GM23338 (cell line): Measurements from ENCODE around the gene AKAP9. TPM values are rescaled to one million over a fixed set of nuclear protein-coding genes. Genes with fewer than 3 reads are reported as not detected.
A peak's percentile ranks its signal among the peaks of the same experiment; 100 is the strongest.

Experiments
- ATAC-seq: fragments of 200-7000 bp; cut with Tn5 transposase; 3 replicates; pipeline ENCODE4 v1.9.1; 2020
- DNase-seq: peaks from one replicate; pipeline ENCODE4 v3.0.0-alpha.2; 2015; ENCODE audit warnings: low spot score
- H2AFZ ChIP-seq: fragments of 200-600 bp; sonication (generic); 2 replicates; pipeline ENCODE4 v1.8.0; 2016; ENCODE audit warnings: antibody characterized with exemption, mild to moderate bottlenecking, moderate library complexity
- H3F3A ChIP-seq: fragments of 200-600 bp; sonication (generic); replicated peaks from 2 replicates; pipeline ENCODE4 v1.8.0; 2017; ENCODE audit warnings: antibody characterized with exemption, mixed run types, low read depth
- H3K27ac ChIP-seq: fragments of 200-600 bp; sonication (generic); 2 replicates; pipeline ENCODE4 v1.6.1; 2016; ENCODE audit warnings: low read depth
- H3K27me3 ChIP-seq: fragments of 200-600 bp; sonication (generic); 2 replicates; pipeline ENCODE4 v1.8.0; 2016; ENCODE audit warnings: mild to moderate bottlenecking, mixed run types, moderate library complexity; ENCODE audit not compliant: insufficient read depth
- H3K36me3 ChIP-seq: fragments of 200-600 bp; sonication (generic); 2 replicates; pipeline ENCODE4 v1.8.0; 2016; ENCODE audit warnings: mild to moderate bottlenecking; ENCODE audit not compliant: insufficient read depth
- H3K4me1 ChIP-seq: fragments of 200-600 bp; sonication (generic); 2 replicates; pipeline ENCODE4 v1.8.0; 2016; ENCODE audit warnings: mild to moderate bottlenecking, moderate library complexity; ENCODE audit not compliant: insufficient read depth
- H3K4me2 ChIP-seq: fragments of 200-600 bp; sonication (generic); 2 replicates; pipeline ENCODE4 v1.7.1; 2017; ENCODE audit warnings: mixed run types
- H3K4me3 ChIP-seq: fragments of 200-600 bp; sonication (generic); 2 replicates; pipeline ENCODE4 v1.6.1; 2016; ENCODE audit warnings: mixed run types
- H3K79me2 ChIP-seq: fragments of 200-600 bp; sonication (generic); replicated peaks from 2 replicates; pipeline ENCODE4 v1.8.0; 2017; ENCODE audit warnings: mild to moderate bottlenecking; ENCODE audit not compliant: insufficient read depth
- H3K9me2 ChIP-seq: fragments of 200-600 bp; sonication (generic); 2 replicates; pipeline ENCODE4 v1.8.0; 2017; ENCODE audit not compliant: insufficient read depth
- H4K20me1 ChIP-seq: fragments of 200-600 bp; sonication (generic); replicated peaks from 2 replicates; pipeline ENCODE4 v1.8.0; 2017; ENCODE audit warnings: mild to moderate bottlenecking; ENCODE audit not compliant: insufficient read depth
- H3K27ac Mint-ChIP-seq: 2 replicates; pipeline ENCODE4 v1.8.0; 2020; ENCODE audit warnings: inconsistent platforms, mild to moderate bottlenecking, moderate library complexity, mixed read lengths
- H3K27me3 Mint-ChIP-seq: 3 replicates; pipeline ENCODE4 v1.8.0; 2022; ENCODE audit warnings: low read depth, mild to moderate bottlenecking, moderate library complexity, mixed read lengths, inconsistent platforms; ENCODE audit not compliant: insufficient read depth, poor library complexity
- H3K36me3 Mint-ChIP-seq: 3 replicates; pipeline ENCODE4 v1.8.0; 2021; ENCODE audit warnings: low read depth, mild to moderate bottlenecking, inconsistent platforms, moderate library complexity, mixed read lengths
- H3K4me1 Mint-ChIP-seq: 3 replicates; pipeline ENCODE4 v1.8.0; 2020; ENCODE audit warnings: mild to moderate bottlenecking, inconsistent platforms, mixed read lengths
- H3K4me3 Mint-ChIP-seq: 3 replicates; pipeline ENCODE4 v1.8.0; 2021; ENCODE audit warnings: moderate library complexity, mild to moderate bottlenecking, inconsistent platforms, mixed read lengths
- H3K9me3 Mint-ChIP-seq: 3 replicates; pipeline ENCODE4 v1.8.0; 2020; ENCODE audit warnings: moderate library complexity, mild to moderate bottlenecking, inconsistent platforms, mixed read lengths
- CTCF ChIP-seq, 2 experiments: fragments of 200-600 bp in 1 of 2; sonication (generic) in 1 of 2; conservative IDR thresholded peaks; 2 replicates each; pipeline versions ENCODE4 v1.5.1 to v1.6.1; 2016 to 2017; ENCODE audit warnings: antibody characterized with exemption in 2 of 2, low read depth in 2 of 2, mild to moderate bottlenecking in 2 of 2, moderate library complexity in 1 of 2
- ETS1 ChIP-seq: IDR thresholded peaks from 2 replicates; pipeline ENCODE4 v1.6.1; 2016; ENCODE audit warnings: antibody characterized with exemption
- EZH2 ChIP-seq: fragments of 200-600 bp; sonication (generic); IDR thresholded peaks from one replicate; pipeline ENCODE4 v1.8.0; 2017; ENCODE audit warnings: antibody characterized with exemption, mild to moderate bottlenecking, low read depth; ENCODE audit not compliant: unreplicated experiment
- EZH2phosphoT487 ChIP-seq: fragments of 200-600 bp; sonication (generic); IDR thresholded peaks from one replicate; pipeline ENCODE4 v1.8.1; 2018; ENCODE audit warnings: antibody characterized with exemption; ENCODE audit not compliant: unreplicated experiment
- JUNB ChIP-seq: IDR thresholded peaks from one replicate; pipeline ENCODE4 v1.6.1; 2016; ENCODE audit warnings: antibody characterized with exemption; ENCODE audit not compliant: unreplicated experiment
- NANOG ChIP-seq: IDR thresholded peaks from 2 replicates; pipeline ENCODE4 v1.6.1; 2016; ENCODE audit warnings: antibody characterized with exemption, borderline replicate concordance
- POLR2AphosphoS5 ChIP-seq: IDR thresholded peaks from 2 replicates; pipeline ENCODE4 v1.6.1; 2016; ENCODE audit warnings: antibody characterized with exemption, low read depth
- STAT1 ChIP-seq: IDR thresholded peaks from one replicate; pipeline ENCODE4 v1.6.1; 2016; ENCODE audit warnings: antibody characterized with exemption; ENCODE audit not compliant: unreplicated experiment
- ZNF114 ChIP-seq: fragments of 250-450 bp; sonication (Bioruptor Pico); IDR thresholded peaks from 2 replicates; pipeline ENCODE4 v1.5.0; 2020; ENCODE audit warnings: mild to moderate bottlenecking, moderate library complexity
- ZNF331 ChIP-seq: fragments of 250-450 bp; sonication (Bioruptor Pico); IDR thresholded peaks from 2 replicates; pipeline ENCODE4 v1.5.0; 2020; ENCODE audit warnings: low read depth, mild to moderate bottlenecking, moderate library complexity
- polyA plus RNA-seq: library from polyadenylated mRNA; unstranded; fragments of >200 nt; fragmentation: Nextera tagmentation; extraction: Ambion mirVana; gene quantifications from 2 replicates; pipeline ENCODE4 v1.2.1, GENCODE V29; 2016
- total RNA-seq: library from RNA; depleted of rRNA; stranded (reverse); fragments of >200 nt; shearing (Covaris generic); gene quantifications from 2 replicates; pipeline ENCODE4 v1.2.3, GENCODE V29; 2014
- TF ChIP-seq, protein P1 (sequence below): IDR thresholded peaks from one replicate; pipeline ENCODE4 v1.6.1; 2018; ENCODE audit warnings: antibody characterized with exemption; ENCODE audit not compliant: unreplicated experiment

Gene AKAP9
- total and polyA plus RNA-seq, 2 experiments from 2014 or later: 33.5 to 67.4 TPM

GRCh38 chr7:92028686-92029085 is 88.0 kb downstream of the AKAP9 start:
- H3K4me3 Mint-ChIP-seq: no peak overlapping the region
- Histone ChIP-seq H3K4me1 (no peaks in the 10 kb centered on the region), H4K20me1 (no peaks in the 10 kb centered on the region), H3K4me3 (no peak overlapping the region), H2AFZ (no peak overlapping the region), H3K79me2 (no peaks in the 10 kb centered on the region), H3K27me3 (no peaks in the 10 kb centered on the region), H3K27ac (no peak overlapping the region), H3K4me2 (no peak overlapping the region), H3K36me3 (peaks cover 5% of the 10 kb centered on the region; the same call in 1 of the 2 replicates), H3F3A (no peaks in the 10 kb centered on the region), H3K9me2 (no peaks in the 10 kb centered on the region)
- peaks cover 46% of the 10 kb centered on the region for H3K36me3 Mint-ChIP-seq
- DNase-seq (no peak), ATAC-seq (no peak)
- no peaks in the 10 kb centered on the region for H3K27me3 Mint-ChIP-seq
- H3K9me3 Mint-ChIP-seq: peaks cover 19% of the 10 kb centered on the region
- H3K4me1 Mint-ChIP-seq: no peaks in the 10 kb centered on the region
- TF ChIP-seq POLR2AphosphoS5: no peak
- no peak overlapping the region for H3K27ac Mint-ChIP-seq

- Mint-ChIP-seq H3K27ac (no peak overlapping the region), H3K9me3 (no peaks in the 10 kb centered on the region)
Measured at GRCh38 chr7:92034116-92034515, 93.5 kb downstream of the AKAP9 start.

GRCh38 chr7:92035576-92035975 is 94.9 kb downstream of the AKAP9 start:
- peak; percentile 28 for DNase-seq
- H2AFZ ChIP-seq: no peak overlapping the region
- no peak overlapping the region for H3K4me2 ChIP-seq
- no peak overlapping the region for H3K27ac ChIP-seq
- H3K27me3 ChIP-seq: no peaks in the 10 kb centered on the region
- peaks cover 9% of the 10 kb centered on the region; the same call in 1 of the 3 replicates for H3K36me3 Mint-ChIP-seq
- no peaks in the 10 kb centered on the region for H3K27me3 Mint-ChIP-seq
- H3F3A ChIP-seq: no peaks in the 10 kb centered on the region
- H3K27ac Mint-ChIP-seq: no peak overlapping the region; the same call in 1 of the 2 replicates
- no peaks in the 10 kb centered on the region for H3K9me2 ChIP-seq
- no peaks in the 10 kb centered on the region for H3K79me2 ChIP-seq
- H3K4me1 Mint-ChIP-seq: peaks cover 7% of the 10 kb centered on the region; the same call in 1 of the 3 replicates
- ATAC-seq: peak; percentile 51
- H3K4me1 ChIP-seq: no peaks in the 10 kb centered on the region
- H3K4me3 ChIP-seq: no peak overlapping the region
- H3K9me3 Mint-ChIP-seq: no peaks in the 10 kb centered on the region
- H4K20me1 ChIP-seq: no peaks in the 10 kb centered on the region; the same call in 1 of the 2 replicates
- H3K36me3 ChIP-seq: peaks cover 3% of the 10 kb centered on the region; the same call in 1 of the 2 replicates
- no peak overlapping the region for H3K4me3 Mint-ChIP-seq
- TF ChIP-seq EZH2 (no peak), POLR2AphosphoS5 (no peak), ETS1 (no peak), ZNF331 (CRISPR knock-in tag) (no peak), EZH2phosphoT487 (no peak), STAT1 (no peak), NANOG (no peak)
- TF ChIP-seq, protein P1, sequence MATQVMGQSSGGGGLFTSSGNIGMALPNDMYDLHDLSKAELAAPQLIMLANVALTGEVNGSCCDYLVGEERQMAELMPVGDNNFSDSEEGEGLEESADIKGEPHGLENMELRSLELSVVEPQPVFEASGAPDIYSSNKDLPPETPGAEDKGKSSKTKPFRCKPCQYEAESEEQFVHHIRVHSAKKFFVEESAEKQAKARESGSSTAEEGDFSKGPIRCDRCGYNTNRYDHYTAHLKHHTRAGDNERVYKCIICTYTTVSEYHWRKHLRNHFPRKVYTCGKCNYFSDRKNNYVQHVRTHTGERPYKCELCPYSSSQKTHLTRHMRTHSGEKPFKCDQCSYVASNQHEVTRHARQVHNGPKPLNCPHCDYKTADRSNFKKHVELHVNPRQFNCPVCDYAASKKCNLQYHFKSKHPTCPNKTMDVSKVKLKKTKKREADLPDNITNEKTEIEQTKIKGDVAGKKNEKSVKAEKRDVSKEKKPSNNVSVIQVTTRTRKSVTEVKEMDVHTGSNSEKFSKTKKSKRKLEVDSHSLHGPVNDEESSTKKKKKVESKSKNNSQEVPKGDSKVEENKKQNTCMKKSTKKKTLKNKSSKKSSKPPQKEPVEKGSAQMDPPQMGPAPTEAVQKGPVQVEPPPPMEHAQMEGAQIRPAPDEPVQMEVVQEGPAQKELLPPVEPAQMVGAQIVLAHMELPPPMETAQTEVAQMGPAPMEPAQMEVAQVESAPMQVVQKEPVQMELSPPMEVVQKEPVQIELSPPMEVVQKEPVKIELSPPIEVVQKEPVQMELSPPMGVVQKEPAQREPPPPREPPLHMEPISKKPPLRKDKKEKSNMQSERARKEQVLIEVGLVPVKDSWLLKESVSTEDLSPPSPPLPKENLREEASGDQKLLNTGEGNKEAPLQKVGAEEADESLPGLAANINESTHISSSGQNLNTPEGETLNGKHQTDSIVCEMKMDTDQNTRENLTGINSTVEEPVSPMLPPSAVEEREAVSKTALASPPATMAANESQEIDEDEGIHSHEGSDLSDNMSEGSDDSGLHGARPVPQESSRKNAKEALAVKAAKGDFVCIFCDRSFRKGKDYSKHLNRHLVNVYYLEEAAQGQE: no peak

More at GRCh38 chr7:92034116-92034515, 93.5 kb downstream of the AKAP9 start:
- Histone ChIP-seq H3K79me2 (no peaks in the 10 kb centered on the region), H3F3A (no peaks in the 10 kb centered on the region), H3K27me3 (no peaks in the 10 kb centered on the region), H3K27ac (no peak overlapping the region), H3K4me2 (no peak overlapping the region), H4K20me1 (no peaks in the 10 kb centered on the region), H3K4me1 (no peaks in the 10 kb centered on the region), H3K36me3 (peaks cover 1% of the 10 kb centered on the region; the same call in 1 of the 2 replicates), H2AFZ (no peak overlapping the region), H3K9me2 (no peaks in the 10 kb centered on the region), H3K4me3 (no peak overlapping the region)
- Mint-ChIP-seq H3K36me3 (peaks cover 12% of the 10 kb centered on the region; the same call in 2 of the 3 replicates), H3K4me1 (peaks cover 7% of the 10 kb centered on the region; the same call in 1 of the 3 replicates), H3K4me3 (no peak overlapping the region), H3K27me3 (no peaks in the 10 kb centered on the region)
- TF ChIP-seq ZNF331 (CRISPR knock-in tag) (no peak), EZH2phosphoT487 (no peak), JUNB (no peak), CTCF (conservative IDR thresholded peaks at IDR 0.05; ENCODE audit: low read depth in 2 of 2) (no peak), ZNF114 (CRISPR knock-in tag) (no peak), STAT1 (no peak)
- DNase-seq (no peak), ATAC-seq (no peak)
